22Rv1 (cell line): ENCODE data around the gene NFU1.

Experiments used
- H3K27ac ChIP-seq: fragments of 450-650 bp; 2 replicates; pipeline ENCODE4 v1.5.1; 2017
- ZFX ChIP-seq: fragments of 450-650 bp; IDR thresholded peaks from 2 replicates; pipeline ENCODE4 v1.6.1; 2017; ENCODE audit warnings: antibody characterized with exemption, borderline replicate concordance
- TF ChIP-seq, protein P1 (sequence below): fragments of 450-650 bp; IDR thresholded peaks from 2 replicates; pipeline ENCODE4 v1.5.1; 2017; ENCODE audit warnings: mild to moderate bottlenecking

NFU1 gene

DNA sequence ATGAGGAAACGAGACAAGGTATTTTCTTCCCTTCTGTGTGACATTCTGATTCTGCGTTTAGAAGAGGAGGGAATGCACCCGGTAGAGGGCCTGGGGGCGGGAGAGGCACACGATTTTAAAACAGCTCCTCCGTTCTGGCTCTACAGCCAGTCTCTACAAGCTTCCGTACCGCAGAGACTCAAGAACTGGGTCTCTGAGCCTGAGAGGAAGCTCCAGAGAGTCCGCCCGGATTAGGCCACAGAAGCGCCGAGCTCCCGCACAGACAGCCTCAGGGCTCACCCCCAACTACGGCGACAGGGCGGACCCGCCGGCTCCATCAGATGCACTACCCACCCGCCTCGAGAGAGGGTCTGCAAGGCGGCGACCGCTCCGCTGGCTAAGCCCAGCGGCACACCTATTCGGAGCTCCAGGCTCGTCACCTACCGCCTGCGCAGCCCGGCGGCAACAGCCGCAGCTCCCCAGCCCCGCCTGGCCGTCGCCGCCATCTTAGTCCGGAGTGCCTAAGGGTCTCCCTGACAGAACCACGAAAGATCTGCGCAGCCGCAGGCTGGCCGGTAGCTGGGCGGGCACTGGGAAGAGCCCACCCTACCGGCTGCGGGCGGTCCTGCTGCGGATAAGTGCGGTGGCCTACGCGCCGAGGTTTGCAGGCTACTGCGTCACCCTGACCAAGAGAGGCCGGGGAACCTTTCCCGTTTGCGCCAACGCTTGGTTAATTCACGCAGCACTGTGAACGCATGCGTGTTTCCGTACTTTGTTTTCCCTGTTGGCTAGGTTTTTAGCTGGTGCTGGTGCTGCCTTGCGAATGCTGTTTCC is at the start of gene NFU1:
Gene NFU1, minus strand, starts transcription at position 498 of the 813 bp plus-strand sequence. Its CDS starts 13 bp downstream, at position 485.
- no peak for TF ChIP-seq ZFX
- TF ChIP-seq, protein P1, sequence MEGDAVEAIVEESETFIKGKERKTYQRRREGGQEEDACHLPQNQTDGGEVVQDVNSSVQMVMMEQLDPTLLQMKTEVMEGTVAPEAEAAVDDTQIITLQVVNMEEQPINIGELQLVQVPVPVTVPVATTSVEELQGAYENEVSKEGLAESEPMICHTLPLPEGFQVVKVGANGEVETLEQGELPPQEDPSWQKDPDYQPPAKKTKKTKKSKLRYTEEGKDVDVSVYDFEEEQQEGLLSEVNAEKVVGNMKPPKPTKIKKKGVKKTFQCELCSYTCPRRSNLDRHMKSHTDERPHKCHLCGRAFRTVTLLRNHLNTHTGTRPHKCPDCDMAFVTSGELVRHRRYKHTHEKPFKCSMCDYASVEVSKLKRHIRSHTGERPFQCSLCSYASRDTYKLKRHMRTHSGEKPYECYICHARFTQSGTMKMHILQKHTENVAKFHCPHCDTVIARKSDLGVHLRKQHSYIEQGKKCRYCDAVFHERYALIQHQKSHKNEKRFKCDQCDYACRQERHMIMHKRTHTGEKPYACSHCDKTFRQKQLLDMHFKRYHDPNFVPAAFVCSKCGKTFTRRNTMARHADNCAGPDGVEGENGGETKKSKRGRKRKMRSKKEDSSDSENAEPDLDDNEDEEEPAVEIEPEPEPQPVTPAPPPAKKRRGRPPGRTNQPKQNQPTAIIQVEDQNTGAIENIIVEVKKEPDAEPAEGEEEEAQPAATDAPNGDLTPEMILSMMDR = peak; percentile 57
- peak within 1 kb of the TSS; percentile 94 for H3K27ac ChIP-seq

DNA sequence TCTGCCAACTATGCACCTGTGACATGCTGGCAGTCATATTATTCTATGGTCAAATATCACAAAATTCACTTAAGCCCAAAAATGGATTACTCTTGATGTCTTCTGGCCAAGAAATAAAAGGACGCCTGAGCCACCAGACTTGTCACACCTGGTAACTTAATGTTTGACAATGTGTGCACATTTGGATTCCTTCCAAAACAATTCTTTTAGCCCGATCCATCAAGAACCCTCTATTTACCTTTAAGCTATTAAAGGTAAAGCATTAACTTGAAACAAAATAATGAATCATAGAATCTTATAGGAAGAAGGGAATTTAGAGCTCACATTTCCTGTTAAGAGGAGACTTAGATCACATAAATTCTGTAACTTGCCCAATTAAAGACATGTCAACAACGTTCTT is 46.5 kb upstream of the NFU1 start:
- peak overlapping the region; percentile 85 for H3K27ac ChIP-seq
- TF ChIP-seq, protein P1 = no peak
- TF ChIP-seq ZFX = no peak

DNA sequence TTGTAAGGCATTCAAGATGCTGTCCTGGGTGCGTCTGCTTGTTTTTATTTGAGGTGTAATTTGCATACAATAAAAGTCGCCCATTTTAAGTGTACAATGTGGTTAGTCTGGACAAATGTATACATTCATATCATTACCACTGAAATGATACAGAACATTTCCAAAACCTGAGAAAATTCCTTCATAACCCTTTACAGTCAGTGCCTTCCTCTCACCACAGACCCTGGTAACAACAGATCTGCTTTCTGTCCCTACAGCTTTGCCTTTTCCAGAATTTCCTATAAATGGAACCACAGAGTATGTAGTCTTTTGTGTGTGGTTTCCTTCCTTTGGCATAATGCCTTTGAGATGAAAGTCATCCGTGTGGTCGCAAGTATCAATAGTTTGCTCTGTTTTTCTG is 45.8 kb upstream of the NFU1 start:
- H3K27ac ChIP-seq = peak overlapping the region; percentile 85
- TF ChIP-seq, protein P1 = no peak
- no peak for TF ChIP-seq ZFX

DNA sequence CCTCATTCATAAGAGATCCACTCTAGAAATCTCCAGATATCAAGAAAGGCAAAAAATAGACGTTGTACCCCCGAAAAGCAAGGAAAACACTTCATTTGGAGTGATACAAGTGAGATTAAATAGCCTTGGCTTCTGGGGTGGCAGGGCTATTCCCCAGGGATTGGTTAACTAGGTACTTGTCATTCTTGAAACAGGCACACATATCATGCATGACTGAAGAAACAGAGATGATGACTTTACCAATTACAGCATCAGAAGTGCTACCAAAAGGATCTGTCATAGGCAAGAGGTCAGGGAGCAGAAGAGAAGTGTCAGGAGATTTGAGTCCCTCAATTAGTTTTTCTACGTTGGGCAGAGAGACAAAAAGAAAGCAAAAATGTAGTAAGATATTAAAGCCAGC is 45.2 kb upstream of the NFU1 start:
- no peak for TF ChIP-seq ZFX
- TF ChIP-seq, protein P1 = no peak
- H3K27ac ChIP-seq = peak overlapping the region; percentile 85

DNA sequence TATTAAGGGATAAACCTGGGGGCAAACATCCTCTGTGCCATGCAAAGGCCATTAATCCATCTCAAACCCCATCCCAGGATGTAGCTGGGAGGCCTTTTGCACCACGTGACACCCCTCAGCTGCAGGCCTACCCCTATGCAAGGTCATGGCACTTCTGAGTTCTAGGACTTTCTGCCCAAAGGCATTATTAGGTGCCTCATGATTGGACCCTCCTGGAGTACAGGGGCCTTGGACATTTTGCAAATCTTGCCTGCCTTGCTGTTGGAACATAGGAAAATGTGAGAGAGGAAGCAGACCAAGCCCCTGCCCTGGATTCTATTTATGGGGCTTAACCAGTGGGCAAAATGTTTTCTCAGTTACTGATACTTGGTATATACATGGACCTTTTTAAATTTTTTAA is 44.2 kb upstream of the NFU1 start:
- no peak for TF ChIP-seq ZFX
- no peak overlapping the region for H3K27ac ChIP-seq

DNA sequence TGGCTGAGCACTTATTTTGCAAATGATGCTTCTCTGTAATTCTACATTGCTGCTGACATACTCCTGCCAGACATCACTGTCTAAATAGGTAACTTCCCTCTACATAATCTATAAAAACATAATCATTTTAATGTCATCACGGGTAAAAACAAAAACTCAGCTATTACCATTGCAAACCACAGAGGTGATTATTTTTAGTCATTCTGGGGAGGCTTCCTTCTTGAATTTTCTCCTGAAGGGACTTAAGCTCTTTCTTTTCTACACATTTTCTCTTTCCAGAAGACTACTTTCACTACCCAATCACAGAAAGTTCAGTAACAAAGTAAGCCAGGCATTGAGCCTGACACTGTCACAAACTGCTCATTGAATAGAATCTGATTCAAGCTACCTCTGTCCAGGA is 40.4 kb upstream of the NFU1 start:
- TF ChIP-seq, protein P1 = no peak
- no peak for TF ChIP-seq ZFX
- H3K27ac ChIP-seq = no peak overlapping the region

DNA sequence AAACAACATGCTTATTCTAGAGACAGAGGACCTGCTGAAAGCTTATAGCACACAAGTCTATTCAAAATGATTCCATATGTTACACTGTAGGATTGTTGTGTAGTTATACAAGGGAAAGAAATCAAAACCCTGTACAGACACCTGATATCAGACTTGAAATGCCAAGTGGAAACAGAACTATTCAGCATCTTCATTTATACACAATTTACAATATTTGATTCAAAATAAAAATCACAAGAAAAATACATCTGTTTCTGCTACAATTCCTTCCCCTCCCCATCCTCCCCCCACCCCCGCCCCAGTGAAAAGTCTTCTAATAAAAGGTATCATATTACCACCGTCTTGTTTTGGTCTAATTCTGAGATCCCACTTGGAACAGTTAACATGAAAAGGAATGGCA is 37.5 kb upstream of the NFU1 start:
- TF ChIP-seq, protein P1 = no peak
- TF ChIP-seq ZFX = no peak
- no peak overlapping the region for H3K27ac ChIP-seq

DNA sequence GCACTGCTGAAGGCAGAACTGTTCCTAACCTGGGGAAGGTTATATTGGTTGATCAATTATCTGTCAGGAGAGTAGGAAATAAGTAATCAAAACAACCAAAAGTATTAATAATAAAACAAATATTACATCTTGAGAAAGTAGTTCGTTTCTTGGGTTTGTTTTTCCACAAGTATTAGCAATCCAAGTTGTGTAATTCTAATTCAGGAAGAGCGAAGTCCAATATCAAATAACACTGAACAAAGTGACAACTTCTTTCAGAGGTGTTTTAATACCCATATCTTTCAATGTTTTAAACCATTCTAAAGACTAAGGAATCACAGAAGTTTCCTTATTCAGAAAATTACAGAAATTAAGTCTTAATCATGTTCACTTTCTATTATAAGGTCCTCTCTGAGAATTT is 34.6 kb upstream of the NFU1 start:
- TF ChIP-seq ZFX = no peak

More for the DNA sequence above, 34.6 kb upstream of the NFU1 start:
- no peak overlapping the region for H3K27ac ChIP-seq
